Activated CD8-positive, alpha-beta memory T cell treated with anti-CD3 and anti-CD28 coated beads, Interleukin-2, amount 50 U/mL, for 24 hours (primary cell): Measurements from ENCODE around the gene WNT7B.

Experiments used
- DNase-seq: peaks from one replicate; pipeline ENCODE4 v3.0.0-alpha.2; 2020; ENCODE audit errors: extremely low read depth

WNT7B gene

DNA sequence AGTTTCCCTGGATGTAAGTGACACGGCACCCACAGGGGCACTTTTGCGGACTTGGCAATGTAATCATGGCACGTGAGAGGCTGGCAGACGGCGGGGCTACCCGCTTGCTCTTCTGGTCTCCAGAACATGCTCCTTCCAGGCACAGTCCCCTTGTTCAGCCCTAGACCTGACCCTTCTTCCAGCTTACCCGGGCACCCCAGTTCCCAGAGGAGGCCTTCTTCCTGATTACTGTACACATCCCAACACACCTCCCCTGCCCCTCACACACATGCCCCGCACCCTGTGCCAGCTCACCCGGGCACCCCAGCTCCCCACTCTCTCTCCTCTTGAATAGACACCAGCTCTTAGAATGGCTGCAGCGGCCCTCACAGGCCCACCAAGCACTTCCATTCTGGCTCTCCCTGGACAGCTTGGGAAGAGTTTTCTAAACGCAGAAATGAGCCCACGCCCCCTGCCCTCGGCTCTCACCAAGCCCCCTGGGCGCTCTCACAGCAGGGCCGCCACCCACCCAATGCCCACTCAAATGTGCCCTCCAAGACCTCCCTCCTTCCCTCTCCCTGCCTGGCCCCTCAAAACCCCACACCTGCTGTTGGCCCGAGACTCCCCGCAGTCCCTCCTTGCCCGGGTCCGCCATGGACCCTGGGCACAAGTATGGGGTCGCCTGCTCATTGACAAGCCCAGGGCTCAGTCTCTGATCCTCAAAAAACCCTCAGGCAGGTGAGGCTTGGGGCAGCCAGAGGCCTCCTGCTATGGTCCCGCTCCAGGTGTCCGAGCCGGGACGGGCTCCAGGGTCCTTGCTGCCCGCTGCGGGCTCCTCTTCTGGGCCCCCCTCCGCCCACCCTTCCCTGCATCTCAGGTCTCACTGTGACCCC lies 88.5 kb downstream of the WNT7B start:
- DNase-seq: no peak

DNA sequence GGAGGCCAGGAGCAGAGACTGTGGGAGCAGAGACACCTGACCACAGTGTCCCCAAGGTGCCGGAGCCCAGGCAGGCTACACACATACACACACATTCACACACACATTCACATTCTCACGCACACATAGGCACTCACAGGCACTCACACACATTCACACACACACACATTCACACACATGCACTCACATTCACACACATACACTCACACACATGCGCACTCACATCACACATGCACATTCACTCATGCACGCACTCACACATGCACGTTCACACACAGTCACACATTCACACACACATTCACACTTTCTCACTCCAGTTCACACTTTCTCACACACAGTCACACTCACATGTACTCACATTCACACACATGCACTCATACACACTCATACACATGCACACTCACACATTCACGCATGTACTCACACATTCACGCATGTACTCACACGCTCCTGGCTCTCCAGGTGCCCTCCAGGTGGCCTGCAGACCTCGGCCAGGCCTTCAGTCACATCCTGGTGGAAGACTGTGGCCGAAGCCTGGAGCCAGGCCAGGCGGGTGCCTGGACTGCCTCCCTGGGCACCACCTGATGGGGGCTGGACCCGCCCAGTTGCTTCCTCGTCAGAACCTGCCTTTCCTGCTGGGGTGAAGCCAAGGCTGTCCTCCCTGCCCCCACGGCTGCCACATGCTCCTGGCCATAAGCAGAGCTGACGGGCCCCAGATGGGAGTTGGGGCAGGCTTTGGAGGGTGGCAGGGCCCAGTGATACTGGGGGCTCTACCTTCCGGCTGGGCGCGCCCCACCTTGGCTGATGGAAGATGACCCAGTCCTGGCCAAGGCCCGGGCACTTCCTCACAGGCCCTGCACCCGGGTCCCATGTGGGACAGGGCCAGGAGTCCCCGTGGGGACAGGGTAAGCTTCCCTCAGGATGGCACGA lies 89.5 kb downstream of the WNT7B start:
- no peak for DNase-seq

DNA sequence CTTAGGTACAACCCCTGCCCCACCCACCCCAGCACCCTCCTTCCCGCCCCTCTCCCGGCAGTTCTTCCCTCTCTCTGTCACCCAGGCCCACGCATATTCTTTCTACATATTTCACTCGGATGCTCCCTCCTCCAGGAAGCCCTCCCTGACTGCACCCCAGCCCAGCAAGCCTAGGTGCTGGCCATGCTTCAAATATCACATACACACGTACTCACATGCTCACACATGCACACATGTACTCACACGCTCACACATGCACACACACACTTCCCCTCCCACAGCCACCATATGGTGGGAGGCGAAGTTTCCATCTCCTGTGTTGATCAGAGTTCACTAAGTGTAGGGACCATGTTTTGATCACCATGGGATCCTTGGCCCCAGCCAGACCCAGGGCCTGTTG lies 90.4 kb downstream of the WNT7B start:
- no peak for DNase-seq

DNA sequence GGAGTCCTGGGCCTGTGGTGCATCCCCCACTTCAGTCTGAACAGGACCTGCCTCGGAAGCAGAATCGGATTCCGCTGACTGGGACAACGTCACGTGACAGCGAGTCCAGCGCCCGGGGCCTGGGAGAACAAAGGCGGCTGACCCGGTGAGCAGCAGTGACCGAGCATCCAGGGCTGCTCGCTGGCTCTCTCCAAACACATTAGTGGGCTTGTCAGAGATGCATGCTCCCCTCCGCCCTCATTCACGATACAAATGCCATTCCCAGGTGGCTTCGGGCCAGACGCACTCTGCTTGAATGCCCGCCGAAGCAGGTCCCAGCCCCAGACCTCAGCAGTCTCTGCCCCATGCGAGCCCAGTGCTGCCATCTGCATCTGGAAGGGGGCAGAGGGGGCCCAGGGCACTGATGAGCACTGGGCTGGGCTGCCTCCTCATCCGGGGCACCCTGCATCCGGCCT lies 91.0 kb downstream of the WNT7B start:
- DNase-seq: no peak

DNA sequence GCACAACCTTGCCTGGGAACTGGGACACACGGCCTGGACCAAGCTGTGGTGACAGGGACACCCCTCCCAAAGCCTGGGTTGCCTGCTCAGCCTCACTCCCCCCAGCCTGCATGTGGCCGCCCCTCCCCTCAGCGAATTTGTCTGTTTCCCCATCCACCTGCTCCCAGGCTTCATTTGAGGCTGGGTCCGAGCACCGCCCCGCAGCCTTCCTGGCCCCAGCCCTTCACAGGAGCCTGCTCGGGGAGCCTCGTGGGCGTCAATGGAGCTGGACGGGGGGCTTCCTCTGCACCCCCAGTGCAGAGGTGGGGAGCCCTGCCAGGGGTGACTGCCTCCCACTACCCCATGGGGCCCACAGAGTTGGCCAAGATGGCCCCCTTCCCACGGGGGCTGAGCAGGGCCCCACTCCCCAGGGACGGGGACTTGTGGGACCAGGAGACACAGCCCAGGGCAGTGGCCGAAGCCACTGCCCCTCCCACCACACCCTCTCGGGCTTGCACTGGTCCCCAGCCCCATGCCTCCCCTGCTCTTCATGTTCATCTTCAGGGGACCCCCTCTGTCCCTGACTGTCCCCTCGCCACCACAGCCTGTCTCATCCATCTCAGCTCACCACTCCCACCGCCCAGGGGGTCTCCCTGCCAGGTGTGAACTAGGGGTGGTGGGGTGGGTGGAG lies 91.7 kb downstream of the WNT7B start:
- no peak for DNase-seq

DNA sequence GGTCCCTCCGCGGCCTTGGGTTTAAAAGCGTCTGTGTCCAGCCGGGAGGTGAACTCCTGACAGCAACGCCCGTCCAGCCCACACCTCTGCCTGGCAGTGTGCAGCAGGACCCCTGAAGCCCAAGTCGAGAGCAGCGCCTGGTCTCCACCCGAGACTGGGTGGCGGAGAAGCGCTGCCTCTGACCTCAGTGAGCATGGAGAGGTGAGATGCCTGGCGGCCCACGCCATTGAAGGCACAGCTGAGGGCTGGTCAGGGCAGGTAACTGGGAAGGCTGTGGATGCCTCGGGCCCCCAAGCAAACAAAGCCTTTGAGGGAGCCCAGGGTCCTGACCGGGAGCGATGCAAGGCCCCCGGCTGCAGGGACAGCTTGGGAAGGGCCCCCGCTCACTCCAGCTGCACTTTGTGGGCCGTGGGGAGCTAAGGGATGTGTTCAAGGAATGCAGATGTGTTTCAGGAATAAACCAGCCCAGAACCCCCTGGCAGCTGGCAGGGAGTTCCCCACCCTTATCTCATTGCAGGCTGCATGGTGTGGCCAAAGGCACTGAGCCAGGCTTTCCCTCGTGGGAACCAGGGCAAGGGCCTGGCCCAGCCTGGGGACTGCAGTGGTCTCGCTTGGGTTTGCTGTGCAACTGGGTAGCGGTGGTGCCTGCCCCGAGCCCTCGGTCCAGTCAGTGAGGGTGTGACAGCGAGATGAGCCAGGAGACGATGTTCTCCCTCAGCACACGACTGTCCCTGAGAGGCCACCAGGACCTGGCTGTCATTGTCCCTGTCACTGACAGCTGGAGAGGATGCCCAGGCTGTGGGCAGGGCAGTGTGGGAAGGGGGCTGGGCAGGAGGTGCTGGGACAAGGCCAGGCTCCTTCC lies 92.5 kb downstream of the WNT7B start:
- no peak for DNase-seq

DNA sequence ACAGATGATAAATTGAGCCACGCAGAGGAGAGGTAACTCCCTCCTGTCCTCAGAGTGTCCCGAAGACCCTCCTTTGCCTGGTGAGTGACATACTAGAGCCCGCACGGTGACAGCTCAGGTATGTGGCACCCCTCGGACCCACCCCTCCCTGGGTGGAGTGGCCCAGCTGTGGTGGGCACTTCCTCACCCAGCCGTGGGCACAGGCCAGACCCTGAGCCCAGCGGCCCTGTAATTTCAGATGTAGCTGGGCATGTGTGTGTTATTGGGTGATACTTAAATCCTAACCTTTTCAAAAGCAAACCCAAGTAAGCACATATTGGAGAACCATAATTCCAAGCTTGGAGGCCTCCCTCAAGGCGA lies 93.2 kb downstream of the WNT7B start:
- DNase-seq: no peak

DNA sequence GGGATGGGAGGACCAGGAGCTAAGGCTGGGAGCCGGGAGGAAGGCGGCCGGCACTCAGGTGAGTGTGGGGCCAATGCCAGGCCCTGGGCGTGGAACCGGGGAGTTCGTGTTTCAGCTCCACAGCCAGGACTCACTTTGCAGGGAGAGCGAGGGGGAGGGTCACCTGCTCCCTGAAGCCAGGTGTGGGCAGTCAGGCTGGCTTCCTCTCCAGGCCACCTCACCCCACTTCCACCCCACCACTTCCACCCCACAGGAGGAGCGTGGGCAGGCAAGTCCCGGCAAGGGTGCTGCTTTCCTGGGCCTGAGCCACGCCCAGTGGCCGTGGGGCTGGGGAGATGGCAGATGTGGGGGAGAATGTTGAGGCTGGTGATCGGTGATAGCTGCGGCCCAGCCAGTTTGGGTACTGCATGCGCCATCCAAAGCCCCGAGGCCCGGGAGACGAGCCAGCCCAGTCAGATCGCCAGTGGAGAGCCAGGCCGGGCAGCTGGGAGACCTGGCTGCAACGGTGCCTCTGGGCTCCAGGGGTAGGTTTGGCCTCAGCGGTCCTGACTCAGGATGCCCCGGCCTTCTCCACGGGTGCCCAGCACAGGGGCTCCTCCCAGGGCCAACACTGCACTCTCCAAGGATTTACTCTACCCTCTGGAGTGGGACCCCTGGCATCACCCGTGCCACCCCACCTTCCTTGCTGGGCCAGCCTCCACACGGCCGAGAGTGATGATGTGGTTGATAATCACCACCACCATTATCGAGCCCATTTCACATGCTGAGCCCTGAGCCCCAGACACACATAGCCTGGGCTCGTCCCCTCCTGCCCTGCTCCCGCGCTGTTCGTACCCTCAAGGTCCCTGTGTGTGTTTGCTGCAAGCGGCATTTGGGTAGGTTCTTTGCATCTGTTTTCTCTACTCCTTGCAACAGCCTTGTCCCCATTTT lies 93.8 kb downstream of the WNT7B start:
- no peak for DNase-seq

DNA sequence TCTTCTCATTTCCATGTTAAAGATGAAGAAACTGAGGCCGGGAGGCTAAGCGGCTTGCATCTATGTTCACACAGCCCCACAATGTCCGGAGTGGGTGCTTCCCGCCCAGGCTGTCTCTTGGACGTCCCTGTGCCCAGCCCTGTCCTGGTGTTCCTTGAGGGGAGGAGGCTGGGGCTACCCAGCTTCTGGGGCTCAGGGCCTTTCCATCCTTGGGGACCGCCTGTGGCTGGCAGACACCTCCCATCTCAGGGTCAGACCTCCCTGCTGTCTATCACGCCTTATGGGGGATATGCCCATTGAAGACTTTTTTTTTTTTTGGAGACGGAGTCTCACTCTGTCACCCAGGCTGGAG lies 95.5 kb downstream of the WNT7B start:
- no peak for DNase-seq

DNA sequence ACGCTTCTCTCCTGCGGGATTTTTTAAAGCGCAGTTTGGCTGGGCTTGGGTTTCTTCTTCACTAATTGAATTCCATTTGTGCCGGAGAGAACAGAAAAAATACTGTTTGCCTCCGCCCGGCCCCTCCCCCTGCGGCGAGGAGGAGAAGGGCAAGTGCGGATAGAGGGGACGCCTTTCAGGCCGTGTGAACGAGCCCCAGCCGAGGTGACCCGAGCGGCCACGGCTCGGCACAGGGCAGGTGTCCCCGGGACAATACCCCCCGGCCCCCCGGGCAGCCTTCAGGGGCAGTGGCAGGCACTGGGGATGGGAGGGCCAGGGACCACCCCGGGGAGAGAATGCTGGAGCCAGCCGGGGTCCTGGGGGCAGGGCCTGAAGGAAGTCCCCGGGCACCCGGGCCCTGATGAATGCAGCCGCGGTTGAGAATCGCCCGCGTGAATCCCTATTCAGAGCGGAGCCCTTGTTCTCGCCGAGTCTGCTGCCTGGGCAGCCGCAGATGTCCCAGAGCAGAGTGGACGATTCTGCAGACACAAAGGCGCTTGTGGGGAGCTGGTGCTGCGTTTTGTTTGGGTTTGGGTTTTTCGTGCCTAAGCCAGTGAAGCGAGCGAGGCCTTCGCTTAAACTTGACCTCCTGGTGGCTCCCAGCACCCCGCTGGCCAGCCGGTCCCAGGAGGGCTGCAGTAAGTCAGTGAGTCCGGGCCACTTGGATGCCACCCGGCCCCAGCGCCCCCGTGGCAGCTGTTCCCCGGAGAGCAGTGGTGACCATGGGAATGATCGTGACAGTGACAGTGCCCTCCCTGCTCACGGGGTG lies 96.0 kb downstream of the WNT7B start:
- no peak for DNase-seq

DNA sequence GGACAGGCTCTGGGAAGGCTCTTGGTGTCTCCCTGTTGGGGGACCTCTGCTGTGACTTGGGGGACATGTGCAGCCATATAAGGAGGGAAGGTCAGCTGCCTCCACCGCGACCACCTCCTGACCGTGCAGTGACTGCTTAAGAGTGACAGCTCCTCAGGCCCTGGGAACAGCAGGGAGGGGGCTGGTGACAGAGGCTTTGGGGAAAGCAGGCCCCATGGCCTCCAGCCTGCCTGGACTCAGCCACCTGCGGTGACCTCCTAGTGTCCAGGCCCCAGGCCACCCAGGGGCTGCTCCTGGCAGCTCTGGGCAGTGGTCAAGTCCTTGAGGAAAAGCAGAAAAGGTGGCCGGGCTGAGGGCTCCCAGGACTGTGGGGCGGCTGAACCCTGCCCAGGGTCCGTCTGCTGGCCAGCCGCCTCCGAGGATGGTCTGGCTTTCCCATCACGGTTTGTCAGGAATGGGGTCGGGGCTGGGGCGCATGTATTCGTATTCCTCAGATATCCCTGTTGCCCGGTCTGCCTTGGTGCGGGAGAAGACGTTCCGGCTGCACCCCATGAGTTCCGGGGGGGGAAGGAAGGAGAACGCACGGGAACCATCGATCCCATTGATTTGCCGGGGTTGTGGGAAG lies 96.8 kb downstream of the WNT7B start:
- no peak for DNase-seq

DNA sequence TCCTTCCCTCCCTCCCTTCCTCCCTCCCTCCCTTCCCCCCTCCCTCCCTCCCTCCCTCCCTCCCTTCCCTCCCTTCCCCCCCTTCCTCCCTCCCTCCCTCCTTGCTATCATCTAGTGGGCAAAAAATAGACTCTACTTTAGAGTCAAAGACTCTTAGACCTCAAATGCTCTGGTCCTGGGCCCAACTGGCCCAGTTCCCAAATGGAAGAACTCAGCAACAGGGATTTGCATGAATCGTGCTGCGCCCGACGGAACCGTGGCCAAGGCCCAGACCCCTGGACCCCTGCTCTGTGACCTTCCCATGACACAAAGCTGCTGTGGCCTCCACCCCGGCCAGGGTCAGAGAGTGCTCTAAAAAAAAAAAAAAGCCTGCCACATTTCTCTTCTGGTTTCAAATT lies 97.4 kb downstream of the WNT7B start:
- DNase-seq: no peak

DNA sequence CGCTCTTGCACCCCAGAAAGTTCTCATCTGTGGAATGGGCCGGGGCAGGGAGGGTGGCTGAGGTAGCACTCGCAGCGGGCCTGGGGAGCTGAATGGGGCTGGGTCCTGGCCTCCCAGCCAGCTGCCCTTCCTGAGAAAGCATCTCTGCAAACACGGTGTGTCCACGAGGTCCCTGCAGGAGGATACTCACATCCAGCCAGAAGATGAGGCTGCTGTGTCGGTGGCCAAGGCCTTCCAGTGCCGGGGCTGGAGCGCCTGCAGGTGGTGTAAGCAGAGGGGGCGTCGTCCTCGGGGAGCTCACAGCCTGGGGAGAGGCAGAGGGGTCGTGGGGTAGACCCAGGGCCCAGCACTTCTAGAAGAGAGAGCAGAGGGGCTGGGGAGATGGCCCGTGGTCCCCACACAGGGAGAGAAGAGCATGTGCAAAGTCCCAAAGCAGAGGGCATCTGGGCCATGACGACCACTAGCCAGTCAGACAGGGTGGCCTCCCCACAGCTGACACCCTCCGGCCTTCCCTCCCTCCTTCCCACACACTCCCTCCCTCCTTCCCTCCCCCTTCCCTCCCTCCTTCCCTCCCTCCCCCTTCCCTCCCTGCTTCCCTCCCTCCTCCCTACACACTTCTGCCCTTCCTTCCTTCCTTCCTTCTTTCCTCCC lies 97.9 kb downstream of the WNT7B start:
- no peak for DNase-seq

DNA sequence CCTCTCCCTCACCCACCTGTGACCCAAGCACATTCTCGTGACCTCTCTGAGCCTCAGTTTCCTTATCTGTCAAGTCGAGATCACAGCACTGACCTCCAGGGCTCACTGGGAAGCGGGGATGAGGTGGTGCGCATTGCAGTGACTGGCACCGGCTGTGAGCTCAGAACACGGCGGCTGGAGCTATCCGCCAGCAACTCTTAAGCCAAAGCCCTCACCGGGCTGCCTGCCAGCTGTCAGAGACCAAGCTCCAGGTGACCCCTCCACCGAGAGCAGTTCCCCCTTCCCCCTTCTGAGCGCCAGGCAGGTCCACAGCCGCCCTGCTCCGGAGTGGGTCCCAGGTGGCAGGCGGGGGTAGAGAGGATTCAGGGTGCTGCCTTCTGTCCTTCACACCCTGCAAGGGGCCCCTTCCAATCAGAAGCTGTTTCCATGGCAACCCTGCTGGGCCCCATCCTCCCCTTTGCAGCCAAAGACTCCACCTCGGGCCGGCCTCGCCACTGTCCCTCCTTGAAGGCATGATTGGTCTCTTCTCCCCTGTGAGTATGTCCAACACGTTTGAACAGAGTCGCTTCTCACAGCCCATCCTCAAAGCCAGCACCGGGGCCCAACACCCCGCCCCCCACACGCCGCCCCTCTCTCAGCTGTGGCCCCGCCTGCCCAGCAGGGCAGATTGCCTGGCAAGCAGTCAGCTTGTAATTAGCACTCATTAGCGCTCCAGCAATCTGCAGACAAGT lies 98.7 kb downstream of the WNT7B start:
- DNase-seq: no peak

DNA sequence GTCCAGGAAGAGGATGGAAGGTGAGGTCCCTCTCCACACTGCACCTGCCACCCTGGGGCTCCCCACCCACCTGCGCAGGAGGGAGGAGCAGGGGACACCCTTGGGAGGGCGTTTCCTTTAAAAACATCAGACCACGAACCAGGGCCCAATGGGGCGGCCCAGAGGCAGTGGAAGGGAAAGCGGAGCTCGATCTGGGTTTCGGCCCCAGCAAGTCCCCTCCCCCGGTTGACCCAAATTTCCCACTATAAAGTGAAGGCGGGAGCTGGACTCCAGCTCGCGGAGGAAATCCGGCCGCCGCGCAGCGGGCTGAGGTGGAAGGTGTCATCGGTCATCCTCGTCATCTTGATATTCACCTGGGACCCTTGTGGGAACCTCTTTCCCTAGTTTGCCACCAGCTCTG lies 99.3 kb downstream of the WNT7B start:
- no peak for DNase-seq

DNA sequence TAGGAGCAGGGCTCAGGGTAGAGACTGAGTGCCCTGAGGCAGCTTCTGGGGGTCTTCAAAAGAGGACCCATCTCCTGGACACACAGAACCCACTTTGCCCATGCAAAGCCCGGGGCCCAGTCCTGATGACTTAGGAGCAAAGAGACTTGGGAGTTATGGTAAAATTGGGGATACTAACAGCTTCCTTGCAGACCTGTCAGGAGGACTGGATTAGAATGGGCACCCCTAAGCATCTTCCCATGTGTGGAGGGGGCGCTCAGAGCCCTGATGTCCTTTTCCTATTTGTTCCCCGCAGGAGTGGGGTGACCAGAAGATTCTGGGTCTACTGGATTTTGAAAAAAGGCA lies 100.0 kb downstream of the WNT7B start:
- DNase-seq: no peak

DNA sequence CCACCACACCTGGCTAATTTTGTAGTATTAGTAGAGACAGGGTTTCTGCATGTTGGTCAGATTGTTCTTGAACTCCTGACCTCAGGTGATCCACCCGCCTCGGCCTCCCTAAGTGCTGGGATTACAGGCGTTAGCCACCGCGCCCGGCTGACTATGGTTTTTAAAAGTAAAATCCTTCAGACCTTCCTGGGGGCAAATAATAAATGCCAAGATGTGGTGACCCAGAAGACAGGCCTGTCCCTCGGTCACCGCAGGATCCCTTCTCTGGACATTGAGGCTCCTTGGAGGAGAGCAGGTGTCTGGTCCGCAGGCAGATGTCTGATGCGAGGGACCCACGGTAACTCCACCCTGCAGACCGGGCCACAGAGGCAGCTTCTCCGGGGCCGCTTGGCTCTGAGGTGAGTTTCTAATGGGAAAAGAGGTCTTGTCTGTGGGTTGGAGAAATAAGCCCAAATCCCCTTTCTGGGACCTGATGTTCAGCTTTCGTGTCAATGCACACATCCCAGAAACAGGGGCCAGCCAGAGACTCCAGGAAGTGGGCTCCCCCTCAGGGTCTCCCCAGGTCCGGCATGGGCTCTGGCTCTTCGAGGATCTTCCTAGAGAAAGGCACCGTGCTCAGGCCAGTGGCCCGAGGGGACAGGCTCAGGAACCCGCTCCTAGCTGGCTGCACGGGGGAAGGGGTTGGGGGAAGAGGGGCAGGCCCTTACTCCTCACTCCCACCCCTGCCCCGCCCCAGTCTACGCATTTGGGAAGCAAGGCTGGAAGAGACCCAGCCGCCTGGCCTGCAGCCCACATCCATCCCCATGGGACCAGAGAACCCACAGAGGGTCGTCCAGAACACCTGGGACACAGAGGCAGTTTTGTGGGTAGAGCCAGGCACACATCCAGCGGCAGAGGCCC lies 100.6 kb downstream of the WNT7B start:
- DNase-seq: no peak
